Measurements from ENCODE around the gene HIVEP2.

- TF ChIP-seq, protein P1, sequence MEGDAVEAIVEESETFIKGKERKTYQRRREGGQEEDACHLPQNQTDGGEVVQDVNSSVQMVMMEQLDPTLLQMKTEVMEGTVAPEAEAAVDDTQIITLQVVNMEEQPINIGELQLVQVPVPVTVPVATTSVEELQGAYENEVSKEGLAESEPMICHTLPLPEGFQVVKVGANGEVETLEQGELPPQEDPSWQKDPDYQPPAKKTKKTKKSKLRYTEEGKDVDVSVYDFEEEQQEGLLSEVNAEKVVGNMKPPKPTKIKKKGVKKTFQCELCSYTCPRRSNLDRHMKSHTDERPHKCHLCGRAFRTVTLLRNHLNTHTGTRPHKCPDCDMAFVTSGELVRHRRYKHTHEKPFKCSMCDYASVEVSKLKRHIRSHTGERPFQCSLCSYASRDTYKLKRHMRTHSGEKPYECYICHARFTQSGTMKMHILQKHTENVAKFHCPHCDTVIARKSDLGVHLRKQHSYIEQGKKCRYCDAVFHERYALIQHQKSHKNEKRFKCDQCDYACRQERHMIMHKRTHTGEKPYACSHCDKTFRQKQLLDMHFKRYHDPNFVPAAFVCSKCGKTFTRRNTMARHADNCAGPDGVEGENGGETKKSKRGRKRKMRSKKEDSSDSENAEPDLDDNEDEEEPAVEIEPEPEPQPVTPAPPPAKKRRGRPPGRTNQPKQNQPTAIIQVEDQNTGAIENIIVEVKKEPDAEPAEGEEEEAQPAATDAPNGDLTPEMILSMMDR (conservative IDR thresholded peaks at IDR 0.05; ENCODE audit: low read depth, low read length): no peak
- TF ChIP-seq MAZ (IDR thresholded peaks at IDR 0.05; ENCODE audit: borderline replicate concordance, low read depth, low read length) (no peak), POLR2A (IDR thresholded peaks at IDR 0.05; ENCODE audit: low read depth, low read length) (no peak), RCOR1 (IDR thresholded peaks at IDR 0.05; ENCODE audit: insufficient replicate concordance, low read length) (no peak), BHLHE40 (IDR thresholded peaks at IDR 0.05; ENCODE audit: low read depth, low read length) (no peak), CEBPB (IDR thresholded peaks at IDR 0.05; ENCODE audit: low read depth, low read length) (no peak)
- TF ChIP-seq, protein P2, sequence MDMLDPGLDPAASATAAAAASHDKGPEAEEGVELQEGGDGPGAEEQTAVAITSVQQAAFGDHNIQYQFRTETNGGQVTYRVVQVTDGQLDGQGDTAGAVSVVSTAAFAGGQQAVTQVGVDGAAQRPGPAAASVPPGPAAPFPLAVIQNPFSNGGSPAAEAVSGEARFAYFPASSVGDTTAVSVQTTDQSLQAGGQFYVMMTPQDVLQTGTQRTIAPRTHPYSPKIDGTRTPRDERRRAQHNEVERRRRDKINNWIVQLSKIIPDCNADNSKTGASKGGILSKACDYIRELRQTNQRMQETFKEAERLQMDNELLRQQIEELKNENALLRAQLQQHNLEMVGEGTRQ (IDR thresholded peaks at IDR 0.05; ENCODE audit: low read depth, low read length): no peak
Observed at GRCh38 chr6:142912125-142912524, 32.9 kb downstream of the HIVEP2 start.
